MM.1S (cell line): ENCODE data around the gene WDR13.

Experiments
- DNase-seq: peaks from one replicate; pipeline ENCODE4 v3.0.0-alpha.2; 2015
- H2AFZ ChIP-seq: fragments of 300-600 bp; sonication (generic); 2 replicates; pipeline ENCODE4 v1.6.0; 2016; ENCODE audit warnings: antibody characterized with exemption, low read length
- H3F3A ChIP-seq: fragments of 300-600 bp; sonication (generic); 2 replicates; pipeline ENCODE4 v1.6.1; 2016; ENCODE audit warnings: mild to moderate bottlenecking, antibody characterized with exemption, low read length, moderate library complexity, mixed read lengths; ENCODE audit not compliant: insufficient read depth
- H3K27ac ChIP-seq: fragments of 300-600 bp; sonication (generic); 2 replicates; pipeline ENCODE4 v1.5.1; 2016; ENCODE audit warnings: mild to moderate bottlenecking, low read length
- H3K27me3 ChIP-seq: fragments of 300-600 bp; sonication (generic); replicated peaks from 2 replicates; pipeline ENCODE4 v1.6.0; 2016; ENCODE audit warnings: low read length; ENCODE audit not compliant: insufficient read depth
- H3K36me3 ChIP-seq: fragments of 300-600 bp; sonication (generic); replicated peaks from 2 replicates; pipeline ENCODE4 v1.6.1; 2016; ENCODE audit warnings: mild to moderate bottlenecking, low read length, mixed read lengths; ENCODE audit not compliant: insufficient read depth
- H3K4me1 ChIP-seq: fragments of 300-600 bp; sonication (generic); 2 replicates; pipeline ENCODE4 v1.6.1; 2016; ENCODE audit warnings: low read length, mixed read lengths
- H3K4me2 ChIP-seq: fragments of 300-600 bp; sonication (generic); 2 replicates; pipeline ENCODE4 v1.6.0; 2016; ENCODE audit warnings: low read depth, low read length
- H3K4me3 ChIP-seq: fragments of 300-600 bp; sonication (generic); 2 replicates; pipeline ENCODE4 v1.5.1; 2016; ENCODE audit warnings: low read length, mixed read lengths
- H3K79me2 ChIP-seq: fragments of 300-600 bp; sonication (generic); 2 replicates; pipeline ENCODE4 v1.6.1; 2016; ENCODE audit warnings: mixed run types, low read length, mixed read lengths
- H3K9ac ChIP-seq: fragments of 300-600 bp; sonication (generic); 2 replicates; pipeline ENCODE4 v1.6.1; 2016; ENCODE audit warnings: low read length, mixed read lengths
- H3K9me2 ChIP-seq: fragments of 300-600 bp; sonication (generic); replicated peaks from 2 replicates; pipeline ENCODE4 v1.6.1; 2016; ENCODE audit warnings: mild to moderate bottlenecking, low read length, mixed read lengths; ENCODE audit not compliant: insufficient read depth
- H3K9me3 ChIP-seq: fragments of 300-600 bp; sonication (generic); replicated peaks from 2 replicates; pipeline ENCODE4 v1.6.1; 2016; ENCODE audit warnings: mild to moderate bottlenecking, low read length, mixed read lengths; ENCODE audit not compliant: insufficient read depth
- H4K20me1 ChIP-seq: fragments of 300-600 bp; sonication (generic); 2 replicates; pipeline ENCODE4 v1.6.1; 2016; ENCODE audit warnings: mild to moderate bottlenecking, low read length, moderate library complexity, mixed read lengths; ENCODE audit not compliant: insufficient read depth
- CTCF ChIP-seq: fragments of 300-600 bp; sonication (generic); IDR thresholded peaks from 2 replicates; pipeline ENCODE4 v1.5.1; 2016; ENCODE audit warnings: antibody characterized with exemption, low read length, mixed read lengths
- EZH2 ChIP-seq: fragments of 300-600 bp; sonication (generic); optimal IDR thresholded peaks from 2 replicates; pipeline ENCODE3; 2017; ENCODE audit warnings: low read depth, mild to moderate bottlenecking, antibody characterized with exemption, low read length, mixed read lengths
- EZH2phosphoT487 ChIP-seq: fragments of 300-600 bp; sonication (generic); IDR thresholded peaks from 2 replicates; pipeline ENCODE4 v1.6.1; 2018; ENCODE audit warnings: antibody characterized with exemption, low read length

Gene WDR13

GRCh38 chrX:48632207-48632606 lies 34.9 kb downstream of the WDR13 start:
- H3K27ac ChIP-seq: peak overlapping the region; percentile 60; the same call in 1 of the 2 replicates
- H4K20me1 ChIP-seq: no peaks in the 10 kb centered on the region
- H2AFZ ChIP-seq: peak overlapping the region; percentile 65; the same call in 1 of the 2 replicates
- no peaks in the 10 kb centered on the region for H3K9me2 ChIP-seq
- no peaks in the 10 kb centered on the region for H3K36me3 ChIP-seq
- no peaks in the 10 kb centered on the region; the same call in 1 of the 2 replicates for H3F3A ChIP-seq
- TF ChIP-seq EZH2 (no peak), CTCF (no peak), EZH2phosphoT487 (no peak)
- no peaks in the 10 kb centered on the region for H3K27me3 ChIP-seq
- H3K79me2 ChIP-seq: no peaks in the 10 kb centered on the region
- H3K9me3 ChIP-seq: no peaks in the 10 kb centered on the region
- DNase-seq: no peak
- peaks cover 15% of the 10 kb centered on the region for H3K4me1 ChIP-seq
- H3K4me3 ChIP-seq: peak overlapping the region; percentile 37; the same call in 1 of the 2 replicates
- no peak overlapping the region for H3K9ac ChIP-seq
- peak overlapping the region; percentile 63 for H3K4me2 ChIP-seq

GRCh38 chrX:48636301-48636700 lies 39.0 kb downstream of the WDR13 start:
- no peaks in the 10 kb centered on the region for H3K27me3 ChIP-seq
- no peaks in the 10 kb centered on the region for H3K79me2 ChIP-seq
- H3K9me2 ChIP-seq: no peaks in the 10 kb centered on the region
- no peak overlapping the region for H3K4me3 ChIP-seq
- TF ChIP-seq CTCF (no peak), EZH2 (no peak), EZH2phosphoT487 (no peak)
- DNase-seq: no peak
- no peaks in the 10 kb centered on the region for H3K36me3 ChIP-seq
- no peaks in the 10 kb centered on the region for H3K9me3 ChIP-seq
- no peak overlapping the region for H3K9ac ChIP-seq
- H3F3A ChIP-seq: no peaks in the 10 kb centered on the region; the same call in 1 of the 2 replicates
- H3K4me1 ChIP-seq: peaks cover 15% of the 10 kb centered on the region
- no peaks in the 10 kb centered on the region for H4K20me1 ChIP-seq
- H3K27ac ChIP-seq: no peak overlapping the region
- 0 out of 2 replicates have a peak overlapping the region, but pooled peaks have one; percentile 27 for H2AFZ ChIP-seq
- H3K4me2 ChIP-seq: no peak overlapping the region

- H3K27ac ChIP-seq: no peak overlapping the region
- no peak overlapping the region for H3K4me2 ChIP-seq
- no peaks in the 10 kb centered on the region for H3K36me3 ChIP-seq
- H3K27me3 ChIP-seq: no peaks in the 10 kb centered on the region
- no peaks in the 10 kb centered on the region for H4K20me1 ChIP-seq
- DNase-seq: no peak
- 0 out of 2 replicates have a peak overlapping the region, but pooled peaks have one; percentile 27 for H2AFZ ChIP-seq
- no peaks in the 10 kb centered on the region; the same call in 1 of the 2 replicates for H3F3A ChIP-seq
- no peaks in the 10 kb centered on the region for H3K9me2 ChIP-seq
- no peak overlapping the region for H3K4me3 ChIP-seq
- TF ChIP-seq CTCF (no peak), EZH2 (no peak), EZH2phosphoT487 (no peak)
- no peak overlapping the region for H3K9ac ChIP-seq
- H3K79me2 ChIP-seq: no peaks in the 10 kb centered on the region
- no peaks in the 10 kb centered on the region for H3K9me3 ChIP-seq
- H3K4me1 ChIP-seq: peaks cover 13% of the 10 kb centered on the region
Measured at GRCh38 chrX:48636776-48637175, 39.5 kb downstream of the WDR13 start.
